ENCODE data around the gene SLC16A9.

The SLC16A9 gene

GRCh38 chr10:59625721-59626522, 83.7 kb downstream of the SLC16A9 start:
- DNase-seq, result peak; percentile 23

- no peak for DNase-seq
Measured at GRCh38 chr10:59624951-59625350, 84.7 kb downstream of the SLC16A9 start.

- no peak for DNase-seq
Measured at GRCh38 chr10:59624136-59624535, 85.5 kb downstream of the SLC16A9 start.

- DNase-seq, result no peak
Measured at GRCh38 chr10:59623133-59624121, 86.2 kb downstream of the SLC16A9 start.

GRCh38 chr10:59622320-59623132, 87.1 kb downstream of the SLC16A9 start:
- peak; percentile 26 for DNase-seq

- no peak for DNase-seq
Measured at GRCh38 chr10:59621771-59622170, 87.9 kb downstream of the SLC16A9 start.

GRCh38 chr10:59618666-59619065, 91.0 kb downstream of the SLC16A9 start:
- no peak for DNase-seq

GRCh38 chr10:59617996-59618395, 91.7 kb downstream of the SLC16A9 start:
- no peak for DNase-seq

- DNase-seq, result no peak
Measured at GRCh38 chr10:59611048-59611447, 98.6 kb downstream of the SLC16A9 start.

GRCh38 chr10:59607970-59608369, 101.7 kb downstream of the SLC16A9 start:
- DNase-seq, result no peak

- no peak for DNase-seq
Measured at GRCh38 chr10:59606551-59606961, 103.1 kb downstream of the SLC16A9 start.

- no peak for DNase-seq
Measured at GRCh38 chr10:59601985-59602384, 107.7 kb downstream of the SLC16A9 start.
